ENCODE measurements around the gene ZMYND19.
"Not testable (repeated sequence)": the region's sequence is repeated elsewhere in the genome, so short reads cannot be mapped to it uniquely, and the experiment has no call there.

ZMYND19 gene

DNA sequence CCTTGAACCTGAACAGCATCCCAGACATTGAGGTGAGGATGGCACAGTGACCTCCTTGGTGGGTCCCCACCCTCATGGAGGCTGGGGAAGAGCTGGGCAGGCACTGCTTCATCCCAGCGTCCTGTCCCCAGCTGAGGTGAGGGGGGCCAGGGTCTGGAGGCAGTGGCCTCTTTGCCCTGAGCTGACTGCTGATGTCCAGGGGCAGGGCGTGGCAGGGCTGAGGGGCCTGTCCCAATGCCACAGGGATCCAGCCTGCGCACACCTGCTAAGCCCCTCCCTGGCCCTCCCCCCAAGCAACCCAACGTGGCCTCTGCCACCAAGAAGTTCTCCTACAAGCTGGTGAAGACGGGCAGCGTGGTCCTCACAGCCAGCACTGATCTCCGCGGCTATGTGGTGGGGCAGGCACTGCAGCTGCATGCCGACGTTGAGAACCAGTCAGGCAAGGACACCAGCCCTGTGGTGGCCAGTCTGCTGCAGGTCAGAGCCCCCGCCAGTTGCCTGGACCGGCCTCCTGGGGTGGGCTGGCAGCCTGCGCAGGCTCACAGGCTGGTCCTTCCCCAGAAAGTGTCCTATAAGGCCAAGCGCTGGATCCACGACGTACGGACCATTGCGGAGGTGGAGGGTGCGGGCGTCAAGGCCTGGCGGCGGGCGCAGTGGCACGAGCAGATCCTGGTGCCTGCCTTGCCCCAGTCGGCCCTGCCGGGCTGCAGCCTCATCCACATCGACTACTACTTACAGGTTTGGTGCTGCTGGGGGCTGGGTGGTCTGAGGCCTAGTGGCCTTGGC, 23.6 kb upstream of the ZMYND19 start:
- no peak for DNase-seq

- no peak for DNase-seq
Measured at GRCh38 chr9:137613259-137613658, 22.9 kb upstream of the ZMYND19 start.

- DNase-seq: no peak
Measured at GRCh38 chr9:137612741-137613142, 22.4 kb upstream of the ZMYND19 start.

- peak in 2 of 3 experiments; percentile 80 to 88 for DNase-seq
Measured at GRCh38 chr9:137611623-137612609, 21.6 kb upstream of the ZMYND19 start.

- peak in 1 of 3 experiments; percentile 23 for DNase-seq
Measured at GRCh38 chr9:137610944-137611343, 20.6 kb upstream of the ZMYND19 start.

- DNase-seq: peak in 1 of 3 experiments; percentile 54
Measured at GRCh38 chr9:137607141-137607857, 17.0 kb upstream of the ZMYND19 start.

- DNase-seq: peak in 1 of 3 experiments; percentile 47
Measured at GRCh38 chr9:137606734-137607138, 16.4 kb upstream of the ZMYND19 start.

GRCh38 chr9:137606005-137606621, 15.8 kb upstream of the ZMYND19 start:
- peak in 2 of 3 experiments; percentile 81 to 89 for DNase-seq

DNA sequence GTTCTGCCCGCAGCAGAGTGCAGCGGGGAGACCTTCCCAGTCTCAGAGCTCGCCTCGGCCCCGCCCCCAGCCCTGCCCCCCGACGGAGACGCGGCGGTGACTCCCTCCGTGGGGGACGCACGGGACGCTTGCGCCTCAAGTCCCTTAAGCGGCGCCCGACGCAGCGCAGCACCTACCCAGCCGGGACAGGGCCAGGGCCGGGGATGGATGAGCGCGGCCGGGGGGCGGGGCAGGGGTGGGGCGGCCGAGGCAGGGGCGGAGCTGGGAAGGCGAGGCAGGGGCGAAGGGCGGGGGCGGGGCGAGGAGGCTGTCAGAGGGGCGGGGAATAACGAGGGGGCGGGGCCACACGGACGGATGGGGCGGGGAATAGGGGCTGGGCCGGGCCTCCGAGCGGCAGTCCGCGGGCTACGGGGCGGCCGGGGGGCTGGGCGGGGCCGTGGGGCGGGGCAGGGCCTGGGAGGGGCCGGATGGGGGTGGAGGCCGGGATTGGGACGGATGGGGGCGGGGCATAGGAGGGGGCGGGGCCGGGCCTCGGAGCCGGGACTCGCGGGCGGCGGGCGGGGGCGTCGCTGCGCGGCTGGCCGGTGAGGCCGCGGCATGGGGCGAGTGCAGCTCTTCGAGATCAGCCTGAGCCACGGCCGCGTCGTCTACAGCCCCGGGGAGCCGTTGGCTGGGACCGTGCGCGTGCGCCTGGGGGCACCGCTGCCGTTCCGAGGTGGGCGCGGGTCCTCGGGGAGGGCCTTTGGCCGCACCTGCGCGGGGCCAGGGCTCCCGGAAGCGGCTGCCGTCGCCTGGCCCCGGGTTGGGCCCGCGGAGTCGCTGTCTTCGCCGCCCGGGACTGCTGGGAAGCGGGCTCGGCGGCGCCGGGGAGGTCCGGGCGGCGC, 15.1 kb upstream of the ZMYND19 start, which contains the start of gene ARRDC1:
TSS of gene ARRDC1 (plus strand) at position 566 of the 884 bp plus-strand sequence. CDS start at position 598, 32 bp downstream.
- DNase-seq: peak; percentile 79 to 95 (median 91)

DNA sequence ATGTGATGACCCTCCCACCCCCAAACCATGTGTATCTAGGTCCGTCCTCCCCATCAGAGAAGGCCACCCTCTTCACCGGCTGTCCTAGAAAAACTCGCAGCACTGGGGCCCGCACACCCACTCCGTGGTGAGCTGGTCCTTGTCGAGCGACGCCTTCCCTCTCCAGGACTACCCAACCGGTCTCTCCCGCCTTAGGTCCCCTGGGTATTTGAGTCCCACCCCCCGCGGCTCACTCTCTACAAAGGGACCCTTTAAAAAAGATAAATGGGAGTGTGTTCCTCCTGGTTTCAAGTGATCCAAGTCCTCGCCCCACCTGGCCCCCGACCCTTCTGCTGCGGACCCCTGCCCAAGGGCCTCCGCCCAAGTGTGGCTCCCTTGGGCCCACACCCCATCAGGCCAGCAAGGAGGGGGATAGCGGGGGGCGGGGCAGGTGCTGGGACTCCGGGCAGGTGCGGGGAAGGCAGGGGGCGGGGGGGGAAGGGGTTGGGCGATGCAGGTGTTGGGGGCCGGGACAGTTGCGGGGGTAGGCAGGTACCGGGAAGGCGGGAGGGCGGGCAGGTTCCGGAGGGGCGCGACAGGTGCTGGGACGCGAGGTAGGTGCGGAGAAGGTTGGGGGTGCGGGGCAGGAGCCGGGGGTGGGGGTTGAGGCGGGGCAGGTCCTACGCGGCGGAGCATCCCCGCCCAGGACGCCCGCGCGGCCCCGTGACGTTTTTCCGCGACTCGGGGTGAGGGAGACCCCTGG, 14.2 kb upstream of the ZMYND19 start:
- DNase-seq: peak in 2 of 3 experiments; percentile 23 to 29

DNA sequence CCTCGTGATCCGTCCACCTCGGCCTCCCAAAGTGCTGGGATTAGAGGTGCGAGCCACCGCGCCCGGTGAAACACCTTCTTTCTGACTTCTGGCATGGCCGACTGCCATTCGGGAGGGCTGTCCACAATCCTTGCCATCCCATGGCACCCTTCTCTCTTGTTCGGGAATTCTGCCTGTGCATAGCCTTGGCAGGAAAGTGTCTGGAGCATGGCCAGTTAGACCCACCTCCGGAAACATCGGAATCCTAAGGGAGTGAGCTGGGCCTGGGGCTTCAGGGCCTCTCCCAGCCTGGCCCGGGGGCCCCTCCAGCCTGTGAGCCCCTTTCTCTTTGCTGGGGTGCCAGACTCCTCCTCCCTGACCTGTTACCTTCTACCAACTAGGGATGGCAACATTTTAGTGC, 13.6 kb upstream of the ZMYND19 start:
- DNase-seq: no peak

- peak in 2 of 3 experiments; percentile 9 to 33 for DNase-seq
Measured at GRCh38 chr9:137602661-137603060, 12.3 kb upstream of the ZMYND19 start.

GRCh38 chr9:137598943-137599342, 8.6 kb upstream of the ZMYND19 start:
- no peak for DNase-seq

DNA sequence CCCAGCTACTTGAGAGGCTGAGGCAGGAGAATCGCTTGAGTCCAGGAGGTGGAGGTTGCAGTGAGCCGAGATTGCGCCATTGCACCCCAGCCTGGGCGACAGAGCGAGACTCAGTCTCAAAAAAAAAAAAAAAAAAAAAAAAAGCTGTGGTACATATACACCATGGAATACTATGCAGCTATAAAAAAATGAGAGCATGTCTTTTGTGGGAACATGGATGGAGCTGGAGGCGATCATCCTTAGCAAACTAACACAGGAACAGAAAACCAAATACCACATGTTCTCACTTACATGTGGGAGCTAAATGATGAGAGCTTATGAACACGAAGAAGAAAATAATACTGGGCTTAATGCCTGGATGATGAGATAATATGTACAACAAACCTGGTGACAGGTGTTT, 6.3 kb upstream of the ZMYND19 start:
- DNase-seq: not testable (repeated sequence)

DNA sequence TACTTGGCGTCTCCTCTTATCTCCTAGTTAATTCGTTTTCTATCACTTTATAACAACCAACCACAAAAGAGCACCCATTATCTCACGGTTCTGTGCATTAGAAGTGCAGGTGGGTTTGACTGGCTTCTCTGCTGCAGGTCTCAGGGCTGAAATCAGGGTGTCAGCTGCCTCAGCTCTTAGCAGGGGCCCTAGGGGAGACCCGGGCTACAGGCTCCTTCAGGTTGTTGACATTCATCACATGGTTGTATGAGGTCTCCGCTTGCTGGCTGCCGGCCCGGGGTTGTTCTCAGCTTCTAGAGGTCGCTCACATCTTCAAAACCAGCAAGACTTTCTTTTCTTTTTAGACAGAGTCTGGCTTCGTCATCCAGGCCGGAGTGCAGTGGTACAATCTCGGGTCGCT, 2.9 kb upstream of the ZMYND19 start:
- peak in 1 of 3 experiments; percentile 45 for DNase-seq

- no peak for DNase-seq
Measured at GRCh38 chr9:137592767-137593166, 2.5 kb upstream of the ZMYND19 start.

DNA sequence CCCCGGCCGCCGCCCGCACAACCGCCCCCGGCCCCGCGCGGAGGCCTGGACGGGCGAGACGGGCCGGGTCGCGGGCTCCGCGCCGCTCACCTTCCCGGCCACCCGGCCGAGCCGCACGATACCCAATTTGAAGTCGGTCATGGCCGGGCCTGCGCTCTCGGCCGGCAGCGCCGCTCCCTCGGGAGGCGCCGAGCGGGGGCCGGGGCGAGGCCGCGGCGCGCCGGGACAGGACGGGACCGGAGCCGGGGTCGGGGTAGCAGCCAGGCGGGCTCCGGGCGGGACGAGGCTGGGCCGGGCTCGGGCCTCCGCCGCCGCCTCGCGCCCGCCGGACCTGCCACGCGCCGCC, 216 bp downstream of the ZMYND19 start:
- peak in 1 of 3 experiments; percentile 54 for DNase-seq

GRCh38 chr9:137589441-137590122, 730 bp downstream of the ZMYND19 start:
- DNase-seq: peak in 2 of 3 experiments; percentile 36 to 50

GRCh38 chr9:137588891-137589290, 1.4 kb downstream of the ZMYND19 start:
- DNase-seq: no peak

DNA sequence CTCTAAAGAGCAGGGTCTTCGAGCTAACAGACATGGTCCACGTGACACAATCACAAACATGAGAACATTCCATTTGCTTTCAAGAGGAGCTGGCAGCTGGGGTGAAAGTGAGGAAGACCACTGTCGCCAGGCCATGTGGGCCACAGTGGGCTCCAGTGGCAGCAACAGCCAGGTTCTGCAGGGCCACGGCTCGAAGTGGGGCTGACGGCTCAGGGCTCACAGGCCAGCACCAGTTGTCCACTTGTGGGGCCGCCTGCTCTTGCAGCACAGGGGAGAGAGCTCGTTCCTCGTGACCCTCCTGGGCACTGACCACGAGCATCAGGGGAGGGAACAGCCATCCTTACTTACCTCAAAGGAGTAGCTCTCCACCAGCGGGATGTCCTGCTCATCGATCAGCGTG, 2.0 kb downstream of the ZMYND19 start:
- no peak for DNase-seq

Data from NCI-H1417 (cell line).